H1 (cell line): Measurements from ENCODE around the gene MAN1A2. TPM values are rescaled to one million over a fixed set of nuclear protein-coding genes. Genes with fewer than 3 reads are reported as not detected.

Experiments used
- CTCF ChIA-PET: fragments of 300-600 bp; sonication (Branson Sonifier 250); formaldehyde crosslinking; loops from one replicate; lab custom pipeline; 2021; ENCODE audit not compliant: partially characterized antibody; lab: Charles Lee
- POLR2A ChIA-PET: fragments of 300-600 bp; sonication (Branson Sonifier 250); formaldehyde crosslinking; loops from one replicate; lab custom pipeline; 2021; ENCODE audit warnings: inconsistent platforms; ENCODE audit not compliant: partially characterized antibody; lab: Charles Lee
- DNase-seq, 2 experiments: peaks; one replicate each; pipeline versions ENCODE4 v3.0.0 to v3.0.0-alpha.2; 2010 to 2022; ENCODE audit warnings: low spot score in 2 of 2, low read depth in 1 of 2, mixed read lengths in 1 of 2
- FAIRE-seq: peaks from 2 replicates; lab custom pipeline; 2011; peaks lifted over from hg19 to GRCh38; lab: Jason Lieb, UNC
- H2AFZ ChIP-seq: 2 replicates; pipeline ENCODE4 v1.8.1; 2012; ENCODE audit warnings: low read length, inconsistent platforms
- H2AK5ac ChIP-seq: 2 replicates; pipeline ENCODE4 v1.6.1; 2013; ENCODE audit warnings: low read depth, low read length
- H2BK120ac ChIP-seq: replicated peaks from 2 replicates; pipeline ENCODE3; 2013; ENCODE audit warnings: low read depth, low read length, inconsistent platforms
- H2BK12ac ChIP-seq: 2 replicates; pipeline ENCODE4 v1.6.1; 2013; ENCODE audit warnings: low read depth, low read length
- H2BK15ac ChIP-seq: 2 replicates; pipeline ENCODE4 v1.6.1; 2013; ENCODE audit warnings: low read length
- H2BK20ac ChIP-seq: 2 replicates; pipeline ENCODE4 v1.6.1; 2013; ENCODE audit warnings: low read length
- H2BK5ac ChIP-seq: 2 replicates; pipeline ENCODE4 v1.6.1; 2013; ENCODE audit warnings: low read depth, low read length
- H3K14ac ChIP-seq: 2 replicates; pipeline ENCODE4 v1.6.1; 2013; ENCODE audit warnings: inconsistent platforms; ENCODE audit not compliant: insufficient read length
- H3K18ac ChIP-seq: 2 replicates; pipeline ENCODE4 v1.6.1; 2013; ENCODE audit warnings: low read length; ENCODE audit errors: extremely low read depth
- H3K23ac ChIP-seq: 2 replicates; pipeline ENCODE4 v1.6.1; 2013; ENCODE audit warnings: inconsistent platforms; ENCODE audit not compliant: insufficient read length
- H3K23me2 ChIP-seq: 2 replicates; pipeline ENCODE4 v1.6.1; 2013; ENCODE audit warnings: low read depth, low read length
- H3K27ac ChIP-seq: 2 replicates; pipeline ENCODE4 v1.6.1; 2011; ENCODE audit warnings: low read depth, low read length, inconsistent platforms
- H3K27me3 ChIP-seq, 4 experiments: replicated peaks in 1 of 4; 1 replicate in 1 of 4; 2 replicates in 3 of 4; pipeline versions ENCODE4 v1.6.1 to v1.8.1; 2011 to 2013; ENCODE audit warnings: low read length in 3 of 4, mild to moderate bottlenecking in 3 of 4, inconsistent platforms in 2 of 4, mixed read lengths in 2 of 4, moderate library complexity in 1 of 4; ENCODE audit not compliant: control insufficient read depth in 3 of 4, insufficient read depth in 3 of 4; ENCODE audit errors: extremely low read depth in 1 of 4
- H3K36me3 ChIP-seq, 4 experiments: 2 replicates each; pipeline versions ENCODE4 v1.6.1 to v1.8.1; 2011 to 2013; ENCODE audit warnings: mild to moderate bottlenecking in 4 of 4, low read length in 3 of 4, moderate library complexity in 2 of 4, control low read depth in 1 of 4, inconsistent platforms in 1 of 4; ENCODE audit not compliant: insufficient read depth in 4 of 4, control insufficient read depth in 2 of 4
- H3K4ac ChIP-seq: replicated peaks from 2 replicates; pipeline ENCODE3; 2013; ENCODE audit warnings: low read length, low read depth, mixed read lengths, inconsistent platforms; ENCODE audit not compliant: insufficient read length
- H3K4me1 ChIP-seq, 4 experiments: replicated peaks in 1 of 4; 1 replicate in 1 of 4; 2 replicates in 3 of 4; pipeline versions ENCODE4 v1.6.1 to v1.8.1; 2011 to 2013; ENCODE audit warnings: low read length in 3 of 4, inconsistent platforms in 2 of 4, mixed read lengths in 1 of 4; ENCODE audit not compliant: insufficient read depth in 4 of 4, control insufficient read depth in 3 of 4
- H3K4me2 ChIP-seq, 2 experiments: 2 replicates each; pipeline versions ENCODE4 v1.6.1 to v1.8.1; 2011 to 2013; ENCODE audit warnings: low read depth in 2 of 2, low read length in 2 of 2, control low read depth in 1 of 2, inconsistent platforms in 1 of 2, mild to moderate bottlenecking in 1 of 2; ENCODE audit not compliant: insufficient read depth in 1 of 2
- H3K4me3 ChIP-seq, 4 experiments: fragments of 200-600, 300-600 bp in 1 of 4; sonication (generic), shearing (Covaris generic), sonication (Bioruptor Twin) in 1 of 4; 2 replicates each; pipeline versions ENCODE4 v1.5.1 to v1.8.1; 2011 to 2016; ENCODE audit warnings: low read length in 4 of 4, low read depth in 3 of 4, control low read depth in 2 of 4, inconsistent platforms in 2 of 4, mild to moderate bottlenecking in 2 of 4, mixed read lengths in 1 of 4, moderate library complexity in 1 of 4; ENCODE audit not compliant: insufficient read depth in 2 of 4; ENCODE audit errors: extremely low read depth in 1 of 4
- H3K56ac ChIP-seq: replicated peaks from 2 replicates; pipeline ENCODE3; 2013; ENCODE audit warnings: low read depth, mild to moderate bottlenecking, mixed read lengths, low read length, inconsistent platforms; ENCODE audit not compliant: insufficient read length
- H3K79me1 ChIP-seq: 2 replicates; pipeline ENCODE4 v1.6.1; 2013; ENCODE audit warnings: low read depth, low read length, control low read depth
- H3K79me2 ChIP-seq, 2 experiments: 2 replicates each; pipeline versions ENCODE4 v1.6.1 to v1.8.1; 2012 to 2013; ENCODE audit warnings: low read length in 2 of 2, mild to moderate bottlenecking in 2 of 2, inconsistent platforms in 1 of 2; ENCODE audit not compliant: insufficient read depth in 2 of 2, control insufficient read depth in 1 of 2
- H3K9ac ChIP-seq, 4 experiments: replicated peaks in 1 of 4; 1 replicate in 1 of 4; 2 replicates in 3 of 4; pipeline versions ENCODE4 v1.6.1 to v1.8.1; 2011 to 2013; ENCODE audit warnings: low read depth in 3 of 4, low read length in 3 of 4, control low read depth in 2 of 4, mild to moderate bottlenecking in 2 of 4, moderate library complexity in 2 of 4, inconsistent platforms in 1 of 4; ENCODE audit errors: extremely low read depth in 1 of 4
- H3K9me3 ChIP-seq, 2 experiments: 2 replicates each; pipeline versions ENCODE4 v1.6.1 to v1.8.1; 2012 to 2013; ENCODE audit warnings: mild to moderate bottlenecking in 2 of 2, moderate library complexity in 2 of 2, control low read depth in 1 of 2, inconsistent platforms in 1 of 2, low read depth in 1 of 2, low read length in 1 of 2, mixed read lengths in 1 of 2; ENCODE audit not compliant: insufficient read depth in 2 of 2
- H4K20me1 ChIP-seq, 2 experiments: replicated peaks in 1 of 2; 2 replicates each; pipeline versions ENCODE3 to v1.8.1; 2011 to 2013; ENCODE audit warnings: inconsistent platforms in 2 of 2, low read length in 2 of 2, mild to moderate bottlenecking in 1 of 2; ENCODE audit not compliant: insufficient read depth in 2 of 2, control insufficient read depth in 1 of 2
- H4K5ac ChIP-seq: 2 replicates; pipeline ENCODE4 v1.6.1; 2013; ENCODE audit warnings: low read length, low read depth, mixed read lengths, inconsistent platforms; ENCODE audit not compliant: insufficient read length
- H4K8ac ChIP-seq: 2 replicates; pipeline ENCODE4 v1.8.0; 2013; ENCODE audit warnings: mild to moderate bottlenecking, moderate library complexity, low read length, inconsistent platforms; ENCODE audit not compliant: insufficient read depth; ENCODE audit errors: extremely low read depth
- H4K91ac ChIP-seq: replicated peaks from 2 replicates; pipeline ENCODE3; 2013; ENCODE audit warnings: low read length, mixed read lengths, inconsistent platforms; ENCODE audit not compliant: insufficient read length
- JUN ChIP-seq: IDR thresholded peaks from 2 replicates; pipeline ENCODE4 v1.6.1; 2011; ENCODE audit warnings: low read depth, mild to moderate bottlenecking, improper control_type of control experiment, low read length
- JUND ChIP-seq: IDR thresholded peaks from 2 replicates; pipeline ENCODE4 v1.6.1; 2011; ENCODE audit warnings: mild to moderate bottlenecking, improper control_type of control experiment, low read length
- MAFK ChIP-seq: IDR thresholded peaks from 2 replicates; pipeline ENCODE4 v1.6.1; 2012; ENCODE audit warnings: low read depth, mild to moderate bottlenecking, improper control_type of control experiment, low read length
- POLR2AphosphoS5 ChIP-seq: IDR thresholded peaks from 2 replicates; pipeline ENCODE4 v1.6.1; 2011; ENCODE audit warnings: low read depth, low read length
- RNF2 ChIP-seq: fragments of 200-900, 300-1000 bp; sonication (generic); IDR thresholded peaks from 2 replicates; pipeline ENCODE4 v1.7.1; 2016; ENCODE audit warnings: borderline replicate concordance, low read depth, mild to moderate bottlenecking, antibody characterized with exemption, low read length; ENCODE audit not compliant: poor library complexity, severe bottlenecking; ENCODE audit errors: missing control alignments
- SUZ12 ChIP-seq: fragments of 200-600 bp; sonication (generic); IDR thresholded peaks from 2 replicates; pipeline ENCODE4 v1.6.1; 2012; ENCODE audit warnings: mild to moderate bottlenecking, inconsistent platforms, low read length, moderate library complexity, mixed read lengths
- WGBS, 2 experiments: shearing (Covaris generic) in 1 of 2; methylation state at CpG; one replicate each; pipeline versions ENCODE4 v1.1.6 to v1.1.7; 2013 to 2015; ENCODE audit warnings: low lambda C conversion rate in 2 of 2, mixed read lengths in 2 of 2, inconsistent platforms in 1 of 2, low coverage in 1 of 2, missing lambda C conversion rate in 1 of 2; ENCODE audit not compliant: insufficient replicate concordance in 2 of 2, insufficient coverage in 1 of 2, insufficient read length in 1 of 2; ENCODE audit errors: extremely low coverage in 1 of 2, missing lambda C conversion rate in 1 of 2; 5-methylcytosine and 5-hydroxymethylcytosine counted together
- polyA plus RNA-seq, 7 experiments: library from polyadenylated mRNA; depleted of rRNA in 3 of 7; stranded (reverse) in 5 of 7; unstranded in 2 of 7; fragments of >200 nt in 5 of 7; fragments of 200-250 nt in 2 of 7; gene quantifications; 1 replicate in 5 of 7; 2 replicates in 1 of 7; 4 replicates in 1 of 7; pipeline versions ENCODE4 v1.2.1 to v1.2.3, GENCODE V29; 2011 to 2013; ENCODE audit warnings: missing spikeins in 2 of 7, mixed read lengths in 2 of 7
- total RNA-seq: library from RNA; stranded (reverse); fragmentation: NEBNext Ultra II Directional; extraction: Animal tissue kit (Norgen Biotek cat#: 25700); gene quantifications from 2 replicates; pipeline ENCODE4 v1.2.1, GENCODE V29; 2021
- TF ChIP-seq, protein P1 (sequence below): IDR thresholded peaks from 2 replicates; pipeline ENCODE4 v1.6.1; 2012; ENCODE audit warnings: inconsistent platforms

Gene MAN1A2
- total and polyA plus RNA-seq, 2 of the 8 experiments (the other 6 are each of a cell fraction or from before 2014, with no cell fraction given): 5.5 to 18.8 TPM

DNA sequence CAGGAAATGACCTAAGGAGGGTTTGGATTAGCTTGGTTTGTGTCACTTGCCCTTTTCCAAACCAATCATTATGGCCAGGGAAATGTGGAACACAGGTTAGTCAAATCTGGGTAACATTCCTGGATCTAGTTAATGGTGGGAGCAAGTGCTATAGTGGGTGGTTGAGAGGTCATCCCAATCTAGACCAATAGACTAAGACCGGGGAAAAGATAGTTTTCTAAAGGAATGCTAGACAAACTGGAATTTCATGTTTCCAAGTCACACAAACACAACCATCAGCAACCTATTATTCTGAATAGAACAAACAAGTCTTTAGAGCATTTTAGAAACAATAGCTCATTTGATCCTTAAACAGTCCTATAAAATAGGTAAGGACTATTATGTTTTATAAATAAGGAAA is 4.3 kb upstream of the MAN1A2 start:
- POLR2A ChIA-PET: interaction anchor here (1.0 kb wide), 1 partner anchor 16 kb away, joined by 3 read pairs; no protein-coding TSS in a partner anchor
- H3K4me1 ChIP-seq: peaks cover 0 to 12% (median 2%) of the 10 kb centered on the region in 4 experiments; a peak in 5 of 7 replicates
- DNase-seq (no peak), FAIRE-seq (no peak)
- no peak overlapping the region for H4K91ac ChIP-seq
- no peak overlapping the region for H3K27ac ChIP-seq
- no peak overlapping the region for H3K14ac ChIP-seq
- CTCF ChIA-PET: interaction anchor here (0.9 kb wide), 1 partner anchor 23 kb away, joined by 3 read pairs; no protein-coding TSS in a partner anchor
- no peak overlapping the region for H3K4ac ChIP-seq
- no peaks in the 10 kb centered on the region for H3K79me2 ChIP-seq
- H3K27me3 ChIP-seq: no peaks in the 10 kb centered on the region
- no peak overlapping the region for H2BK12ac ChIP-seq
- no peaks in the 10 kb centered on the region for H3K79me1 ChIP-seq
- no peak overlapping the region for H3K9ac ChIP-seq
- H3K18ac ChIP-seq: no peak overlapping the region
- H2BK20ac ChIP-seq: no peak overlapping the region
- no peak overlapping the region for H3K4me2 ChIP-seq
- H3K23me2 ChIP-seq: peaks cover 14% of the 10 kb centered on the region
- H4K8ac ChIP-seq: no peak overlapping the region
- no peaks in the 10 kb centered on the region for H3K9me3 ChIP-seq
- H3K56ac ChIP-seq: no peak overlapping the region
- no peak overlapping the region for H2AFZ ChIP-seq
- H4K5ac ChIP-seq: no peak overlapping the region
- H2BK5ac ChIP-seq: no peak overlapping the region
- H3K36me3 ChIP-seq: no peaks in the 10 kb centered on the region
- H2BK120ac ChIP-seq: no peak overlapping the region
- no peak overlapping the region for H3K23ac ChIP-seq
- no peak overlapping the region for H3K4me3 ChIP-seq
- no peaks in the 10 kb centered on the region for H4K20me1 ChIP-seq
- WGBS, 2 experiments: 95% methylated on average over 1 of the region's 1 CpG; no CpG with 5 or more reads in 1 of the 2 experiments
- no peak overlapping the region for H2AK5ac ChIP-seq
- TF ChIP-seq POLR2AphosphoS5 (no peak), JUND (no peak), SUZ12 (no peak), JUN (no peak), MAFK (no peak), RNF2 (no peak)
- TF ChIP-seq, protein P1, sequence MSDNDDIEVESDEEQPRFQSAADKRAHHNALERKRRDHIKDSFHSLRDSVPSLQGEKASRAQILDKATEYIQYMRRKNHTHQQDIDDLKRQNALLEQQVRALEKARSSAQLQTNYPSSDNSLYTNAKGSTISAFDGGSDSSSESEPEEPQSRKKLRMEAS: no peak
- H2BK15ac ChIP-seq: no peak overlapping the region
